ENCODE results near the gene ANKRD29.

DNA sequence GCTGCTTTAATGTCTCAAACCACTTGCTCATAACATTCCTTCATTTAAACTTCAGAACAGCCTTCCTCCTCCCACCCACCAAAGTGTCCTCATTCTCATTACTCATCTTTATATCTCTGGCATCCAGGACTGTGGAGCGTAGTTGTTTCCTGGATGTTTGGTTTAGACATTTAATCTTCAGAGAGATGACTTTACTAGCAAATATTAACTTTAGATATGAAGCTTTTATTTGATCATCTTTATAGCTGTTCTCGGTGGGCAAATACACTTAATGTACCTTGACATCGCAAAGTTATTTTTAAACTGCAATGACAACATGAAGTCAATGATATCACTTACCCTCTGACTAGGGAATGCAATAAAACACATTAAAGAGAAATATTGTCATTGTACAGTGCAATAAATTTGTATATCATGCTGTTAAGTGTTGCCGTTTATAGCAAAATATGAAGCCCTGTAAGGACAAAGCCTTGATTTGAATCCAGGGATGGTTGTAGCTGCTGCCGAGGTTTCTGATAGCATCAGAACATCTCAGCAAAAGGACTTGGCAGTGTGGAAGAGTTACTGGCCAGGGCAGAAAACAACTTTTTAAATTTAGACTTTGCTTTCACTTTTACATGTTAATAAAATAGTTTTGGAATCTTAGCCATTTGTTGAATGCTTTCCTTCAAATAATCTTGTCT, 21.9 kb upstream of the ANKRD29 start:
- TF ChIP-seq, protein P1, sequence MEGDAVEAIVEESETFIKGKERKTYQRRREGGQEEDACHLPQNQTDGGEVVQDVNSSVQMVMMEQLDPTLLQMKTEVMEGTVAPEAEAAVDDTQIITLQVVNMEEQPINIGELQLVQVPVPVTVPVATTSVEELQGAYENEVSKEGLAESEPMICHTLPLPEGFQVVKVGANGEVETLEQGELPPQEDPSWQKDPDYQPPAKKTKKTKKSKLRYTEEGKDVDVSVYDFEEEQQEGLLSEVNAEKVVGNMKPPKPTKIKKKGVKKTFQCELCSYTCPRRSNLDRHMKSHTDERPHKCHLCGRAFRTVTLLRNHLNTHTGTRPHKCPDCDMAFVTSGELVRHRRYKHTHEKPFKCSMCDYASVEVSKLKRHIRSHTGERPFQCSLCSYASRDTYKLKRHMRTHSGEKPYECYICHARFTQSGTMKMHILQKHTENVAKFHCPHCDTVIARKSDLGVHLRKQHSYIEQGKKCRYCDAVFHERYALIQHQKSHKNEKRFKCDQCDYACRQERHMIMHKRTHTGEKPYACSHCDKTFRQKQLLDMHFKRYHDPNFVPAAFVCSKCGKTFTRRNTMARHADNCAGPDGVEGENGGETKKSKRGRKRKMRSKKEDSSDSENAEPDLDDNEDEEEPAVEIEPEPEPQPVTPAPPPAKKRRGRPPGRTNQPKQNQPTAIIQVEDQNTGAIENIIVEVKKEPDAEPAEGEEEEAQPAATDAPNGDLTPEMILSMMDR (IDR thresholded peaks at IDR 0.05) = no peak
- TF ChIP-seq ZFX (IDR thresholded peaks at IDR 0.05; ENCODE audit: borderline replicate concordance) = no peak

Measured in 22Rv1 (cell line).